ENCODE results near the gene SEL1L2.

Gene SEL1L2

DNA sequence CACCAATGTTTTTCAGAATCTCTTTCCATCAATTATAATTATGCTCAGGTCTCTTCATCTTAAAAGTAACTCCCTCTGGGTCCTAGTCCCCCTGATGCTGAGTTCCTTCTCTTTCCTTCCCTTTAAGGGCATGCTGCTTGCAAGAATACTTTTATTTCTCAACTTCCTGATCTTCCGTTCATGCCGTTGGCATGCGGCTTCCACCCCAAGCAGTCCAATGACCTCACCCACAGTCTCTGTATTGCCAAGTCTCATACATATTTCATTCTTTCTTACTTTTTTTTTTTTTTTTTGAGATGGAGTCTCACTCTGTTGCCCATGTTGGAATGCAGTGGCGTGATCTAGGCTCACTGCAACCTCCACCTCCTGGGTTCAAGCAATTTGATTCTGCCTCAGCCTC is 122.1 kb downstream of the SEL1L2 start:
- no peak overlapping the region for H3K4me3 ChIP-seq (ENCODE audit: low read depth, low read length)

DNA sequence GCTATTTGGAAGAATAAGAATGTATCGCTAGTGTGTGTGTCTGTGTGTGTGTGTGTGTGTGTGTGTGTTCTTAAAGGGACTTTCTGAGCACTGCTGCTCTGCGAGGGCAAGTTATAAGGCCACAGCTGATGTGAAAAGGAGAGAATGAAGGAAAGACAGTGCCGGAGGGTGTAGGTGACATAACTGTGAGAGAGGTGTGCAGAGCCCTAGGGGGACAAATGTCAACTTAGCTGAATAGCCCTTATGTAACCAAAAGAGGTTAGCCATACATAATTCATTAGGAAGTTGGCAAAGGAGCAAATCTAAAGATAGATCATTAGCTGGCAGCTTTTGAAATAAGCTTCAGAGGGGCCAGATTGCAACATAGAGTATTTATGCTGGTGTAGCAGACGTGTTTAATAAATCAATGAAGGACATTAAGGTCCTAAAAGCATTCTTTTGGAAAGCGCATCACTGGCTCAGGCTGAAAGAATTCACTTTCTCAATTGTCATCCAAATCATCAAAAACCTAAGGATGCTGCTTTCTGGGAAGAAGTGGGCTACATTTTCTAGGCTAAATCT is 124.5 kb downstream of the SEL1L2 start:
- no peak overlapping the region for H3K4me3 ChIP-seq (ENCODE audit: low read depth, low read length)

DNA sequence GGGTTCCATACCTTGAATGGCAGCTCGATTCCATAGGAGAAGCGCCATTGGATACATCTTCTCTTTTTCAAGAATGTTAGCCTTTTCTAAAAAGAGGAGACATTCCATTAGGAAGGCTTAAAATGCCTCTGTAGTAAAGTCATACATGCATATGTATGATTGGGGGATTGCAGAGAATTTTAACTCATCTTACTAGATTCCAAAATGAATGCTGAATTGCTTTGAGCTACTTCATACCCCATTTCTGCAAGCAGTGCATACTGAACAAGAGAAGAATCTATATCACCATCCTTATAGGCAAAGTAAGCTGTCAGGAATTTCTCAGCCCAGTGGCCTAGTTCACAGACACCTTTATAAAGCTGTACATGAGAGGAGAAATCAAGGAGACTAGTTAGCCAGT is 125.3 kb downstream of the SEL1L2 start:
- H3K4me3 ChIP-seq (ENCODE audit: low read depth, low read length), result no peak overlapping the region

DNA sequence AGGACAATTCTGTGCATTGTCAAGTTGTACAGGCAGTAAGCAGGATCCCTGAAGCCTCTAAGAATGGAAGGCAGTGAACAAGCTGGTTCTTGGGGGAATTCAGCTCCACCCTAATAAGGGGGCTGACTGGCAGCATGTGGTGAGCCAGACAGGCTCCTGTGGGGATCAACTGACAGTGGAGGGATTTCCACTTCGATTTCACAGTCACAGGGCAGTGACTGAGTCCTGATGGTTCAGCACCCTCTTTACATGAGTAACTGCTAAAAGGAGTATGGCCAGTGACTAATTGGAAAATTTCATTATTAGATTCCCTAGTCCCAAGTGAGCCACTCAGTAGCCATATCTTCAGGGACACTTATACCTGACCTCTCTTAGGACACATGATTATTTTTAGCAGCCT is 127.2 kb downstream of the SEL1L2 start:
- H3K4me3 ChIP-seq (ENCODE audit: low read depth, low read length), result no peak overlapping the region

DNA sequence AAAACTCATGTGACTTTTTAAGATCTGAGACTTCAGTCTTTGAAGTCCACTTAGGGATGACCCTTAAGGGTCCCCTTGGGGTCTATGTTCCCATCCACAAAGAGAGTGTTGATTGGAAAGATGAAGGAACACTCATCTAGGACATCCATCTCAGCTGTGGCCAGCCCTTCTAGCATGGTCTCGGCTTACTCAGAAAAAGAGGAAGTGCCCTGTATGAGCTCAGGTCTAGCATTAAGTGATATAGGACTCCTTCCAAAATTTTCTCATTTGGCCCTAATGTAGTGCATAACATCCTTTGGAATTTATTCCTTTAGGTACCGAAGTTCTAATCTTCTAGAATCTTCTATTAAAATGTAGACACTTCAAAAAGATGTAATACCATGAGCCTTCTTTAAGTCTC is 128.2 kb downstream of the SEL1L2 start:
- no peak overlapping the region for H3K4me3 ChIP-seq (ENCODE audit: low read depth, low read length)

DNA sequence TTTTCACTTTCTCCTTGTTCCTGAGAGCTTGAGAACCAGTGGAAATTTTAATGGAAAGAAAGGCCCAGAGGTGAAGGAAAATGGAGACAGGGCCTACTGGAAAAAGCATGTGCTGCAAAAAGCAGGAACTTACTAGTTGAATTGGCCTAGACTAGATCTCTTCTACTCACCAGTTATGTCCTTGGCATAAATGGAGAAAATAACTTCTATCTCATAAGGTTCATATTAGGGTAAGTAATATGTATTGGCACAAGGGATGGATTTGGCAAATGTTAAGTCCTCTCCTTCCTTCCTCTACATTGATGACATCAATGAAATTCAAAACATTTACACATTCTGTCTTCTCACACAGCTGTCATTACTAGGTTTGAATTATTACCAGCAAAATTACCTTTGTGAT is 131.5 kb downstream of the SEL1L2 start:
- no peak overlapping the region for H3K4me3 ChIP-seq (ENCODE audit: low read depth, low read length)

DNA sequence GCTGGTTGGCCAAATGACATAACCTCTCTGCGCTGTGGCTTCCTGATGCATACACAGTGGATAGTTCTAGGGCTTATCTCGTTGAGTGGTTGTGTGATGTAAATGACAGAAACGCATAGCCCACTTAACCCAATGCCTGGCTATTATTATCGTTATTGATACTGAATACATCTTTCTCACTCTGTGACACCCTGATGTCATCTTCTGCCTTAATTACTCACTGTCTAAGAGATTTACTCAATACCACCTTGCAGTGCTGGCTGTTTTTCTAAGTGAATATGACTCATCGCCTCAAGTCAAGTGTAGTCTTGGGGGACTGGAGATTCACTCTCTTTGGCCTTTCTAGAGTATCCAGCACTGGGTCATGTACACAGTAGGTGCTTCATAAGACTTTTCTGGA is 132.0 kb downstream of the SEL1L2 start:
- H3K4me3 ChIP-seq (ENCODE audit: low read depth, low read length), result no peak overlapping the region

DNA sequence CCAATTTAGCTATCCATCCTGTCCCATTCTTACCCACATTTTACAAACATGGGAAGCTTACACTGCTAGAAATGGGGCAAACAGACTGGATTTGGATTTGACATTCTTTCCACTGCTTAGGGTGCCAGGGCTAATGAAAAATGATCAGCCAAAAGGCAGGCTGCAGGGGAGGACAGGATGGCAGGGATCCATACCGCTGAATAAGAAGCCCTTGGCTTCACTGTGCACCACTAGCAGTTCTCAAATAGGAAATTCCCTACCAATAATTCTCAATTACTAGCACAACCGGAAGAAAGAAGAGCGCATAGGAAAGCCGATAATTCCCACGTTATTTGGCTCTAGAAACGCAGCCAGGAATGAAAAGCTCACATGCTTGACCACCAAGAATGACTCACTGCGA is 132.5 kb downstream of the SEL1L2 start:
- H3K4me3 ChIP-seq (ENCODE audit: low read depth, low read length), result no peak overlapping the region

DNA sequence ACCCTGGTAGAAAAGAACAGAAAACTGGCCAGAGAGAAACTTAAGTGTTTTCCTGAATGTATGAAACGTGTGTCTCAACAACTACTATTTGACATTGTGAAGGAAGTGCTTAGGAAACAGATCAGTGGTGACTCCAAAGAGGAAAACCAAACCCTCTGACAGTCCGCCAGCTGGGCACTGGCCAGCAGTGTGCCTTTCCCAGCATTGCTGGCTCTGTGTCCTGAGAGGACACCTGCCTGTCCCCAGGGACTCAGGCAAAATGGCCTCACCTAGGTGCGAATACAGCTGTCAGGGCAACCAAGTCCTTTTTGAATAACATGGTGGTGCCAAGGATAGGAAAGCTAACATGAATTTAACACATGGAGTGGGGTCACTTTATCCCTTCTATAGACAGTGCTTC is 133.1 kb downstream of the SEL1L2 start:
- H3K4me3 ChIP-seq (ENCODE audit: low read depth, low read length), result no peak overlapping the region

DNA sequence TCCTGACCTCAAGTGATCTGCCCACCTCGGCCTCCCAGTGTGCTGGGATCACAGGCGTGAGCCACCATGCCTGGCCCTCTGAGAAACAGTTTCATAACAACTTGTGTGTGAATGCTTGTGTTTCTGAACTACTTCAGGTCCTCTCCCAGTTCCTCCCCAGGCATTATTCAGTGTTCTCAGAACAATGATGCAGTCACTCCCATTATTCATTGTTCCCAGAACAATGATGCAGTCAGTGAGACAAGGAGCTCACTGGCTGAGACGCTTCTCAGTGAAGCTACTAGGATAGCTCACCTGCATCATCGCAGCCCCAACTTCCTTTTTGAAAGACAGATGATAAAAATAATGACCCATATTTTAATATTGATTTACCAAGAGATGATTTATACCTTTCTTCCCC is 134.1 kb downstream of the SEL1L2 start:
- H3K4me3 ChIP-seq (ENCODE audit: low read depth, low read length), result no peak overlapping the region

DNA sequence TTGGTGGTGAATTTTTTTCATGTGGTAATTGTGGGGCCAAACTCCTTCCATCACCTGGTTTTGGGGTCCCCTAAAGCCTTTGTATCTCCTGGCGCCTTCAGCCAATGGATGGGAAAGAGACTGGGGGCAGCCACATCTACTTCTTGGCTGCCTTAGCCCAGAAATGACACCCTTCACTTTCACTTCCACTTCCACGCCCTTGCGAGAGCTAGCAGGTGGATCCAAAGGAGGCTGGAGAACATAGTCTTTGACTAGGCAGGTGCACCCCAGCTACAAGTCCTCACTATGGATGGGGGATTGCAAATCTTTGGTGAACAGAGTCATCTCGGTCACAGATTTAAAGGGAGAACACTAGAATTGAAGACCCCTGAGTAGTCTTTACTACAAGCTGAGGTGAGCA is 134.8 kb downstream of the SEL1L2 start:
- no peak overlapping the region for H3K4me3 ChIP-seq (ENCODE audit: low read depth, low read length)

DNA sequence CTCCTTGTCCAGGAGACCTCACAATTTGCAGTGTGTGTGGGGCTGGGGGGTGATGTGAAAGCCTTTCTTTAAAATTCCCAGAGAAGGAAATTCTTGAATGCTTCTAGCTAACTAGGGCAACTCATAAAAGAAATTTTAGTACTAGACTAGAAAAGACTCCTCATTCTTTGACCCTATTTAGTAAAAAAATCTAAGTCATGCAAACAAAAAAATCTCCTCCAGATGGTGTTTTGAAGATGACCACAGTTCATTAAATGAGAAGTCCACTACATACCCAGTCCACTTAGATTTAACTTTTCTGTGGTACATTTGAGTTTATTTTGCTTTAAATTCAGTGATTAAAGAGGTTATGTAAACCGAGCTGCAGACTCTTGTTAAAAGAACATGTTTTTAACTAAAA is 138.1 kb downstream of the SEL1L2 start:
- H3K4me3 ChIP-seq (ENCODE audit: low read depth, low read length), result no peak overlapping the region

DNA sequence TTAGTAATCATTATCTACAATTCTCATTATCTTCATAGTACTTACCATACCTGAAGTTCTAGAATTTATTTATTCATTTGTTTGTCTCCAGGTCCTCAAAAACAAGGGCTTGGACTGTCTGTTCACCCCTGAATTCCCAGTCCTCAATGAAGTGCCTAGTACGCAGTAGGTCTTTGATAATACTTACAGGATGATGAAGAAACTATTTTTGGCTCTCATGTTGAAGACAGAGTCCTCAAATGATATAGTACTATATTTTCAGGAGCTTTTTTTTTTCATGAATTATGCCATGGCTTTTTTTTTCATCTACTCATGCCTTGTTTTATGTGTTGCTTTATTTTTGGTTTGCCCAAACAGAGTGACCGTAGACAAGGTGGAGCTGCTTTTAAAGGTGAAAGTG is 139.1 kb downstream of the SEL1L2 start:
- H3K4me3 ChIP-seq (ENCODE audit: low read depth, low read length), result no peak overlapping the region

DNA sequence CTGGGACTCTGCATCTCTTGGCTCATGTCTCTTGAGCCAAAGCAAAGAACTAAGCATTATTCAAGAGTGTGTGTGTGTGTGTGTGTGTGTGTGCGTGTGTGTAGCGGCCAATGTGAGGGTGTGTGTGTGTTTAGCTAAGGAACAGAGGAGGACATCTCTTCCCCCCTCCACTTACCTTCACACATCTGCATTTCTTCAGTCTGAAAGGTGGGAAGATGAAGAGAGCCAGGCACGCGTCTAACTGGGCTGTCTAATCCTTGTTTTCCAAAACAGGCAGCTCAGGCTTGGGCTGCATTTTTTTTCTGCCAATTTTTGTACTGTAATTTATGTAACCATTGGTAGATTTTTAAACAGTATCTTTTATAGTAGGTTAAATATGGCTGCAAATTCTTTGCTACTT is 146.1 kb downstream of the SEL1L2 start:
- no peak overlapping the region for H3K4me3 ChIP-seq (ENCODE audit: low read depth, low read length)

DNA sequence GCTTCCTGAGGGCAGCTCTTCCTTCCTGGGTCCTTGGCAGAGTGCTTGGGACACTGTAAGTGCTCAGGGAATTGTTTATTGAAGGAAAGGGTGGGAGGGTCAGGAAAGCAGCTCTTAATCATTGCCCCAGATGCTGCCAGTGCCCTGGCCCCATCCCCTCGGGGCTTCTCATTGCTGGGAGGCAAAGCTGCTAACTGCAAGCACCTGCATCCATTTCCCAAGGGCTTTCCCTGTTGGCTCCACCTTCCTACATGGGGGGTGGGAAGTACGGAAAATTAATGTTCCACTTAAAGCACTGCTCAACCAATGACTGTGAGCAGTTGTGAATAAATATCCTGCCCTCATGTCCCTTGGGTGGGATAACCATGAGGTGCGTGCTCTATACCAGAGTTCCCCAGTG is 149.2 kb downstream of the SEL1L2 start:
- H3K4me3 ChIP-seq (ENCODE audit: low read depth, low read length), result no peak overlapping the region

DNA sequence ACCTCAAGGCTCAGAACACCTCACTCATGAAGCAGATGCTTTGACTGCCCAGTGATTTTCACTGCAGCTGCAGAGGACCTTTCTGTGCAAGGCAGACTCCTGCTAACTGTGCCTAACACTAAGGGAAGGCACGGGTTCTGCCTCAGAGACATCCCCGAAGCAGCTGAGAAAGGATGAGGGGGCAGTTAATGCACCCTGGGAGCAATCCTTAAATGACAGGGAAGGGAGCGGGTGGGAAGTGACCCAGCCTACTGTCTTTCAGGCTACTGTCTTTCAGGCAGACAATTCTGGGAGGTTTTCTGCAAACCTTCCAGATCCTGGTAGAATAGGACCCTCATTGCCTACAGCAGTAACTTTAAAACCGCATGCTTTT is 150.3 kb downstream of the SEL1L2 start:
- no peak overlapping the region for H3K4me3 ChIP-seq (ENCODE audit: low read depth, low read length)

DNA sequence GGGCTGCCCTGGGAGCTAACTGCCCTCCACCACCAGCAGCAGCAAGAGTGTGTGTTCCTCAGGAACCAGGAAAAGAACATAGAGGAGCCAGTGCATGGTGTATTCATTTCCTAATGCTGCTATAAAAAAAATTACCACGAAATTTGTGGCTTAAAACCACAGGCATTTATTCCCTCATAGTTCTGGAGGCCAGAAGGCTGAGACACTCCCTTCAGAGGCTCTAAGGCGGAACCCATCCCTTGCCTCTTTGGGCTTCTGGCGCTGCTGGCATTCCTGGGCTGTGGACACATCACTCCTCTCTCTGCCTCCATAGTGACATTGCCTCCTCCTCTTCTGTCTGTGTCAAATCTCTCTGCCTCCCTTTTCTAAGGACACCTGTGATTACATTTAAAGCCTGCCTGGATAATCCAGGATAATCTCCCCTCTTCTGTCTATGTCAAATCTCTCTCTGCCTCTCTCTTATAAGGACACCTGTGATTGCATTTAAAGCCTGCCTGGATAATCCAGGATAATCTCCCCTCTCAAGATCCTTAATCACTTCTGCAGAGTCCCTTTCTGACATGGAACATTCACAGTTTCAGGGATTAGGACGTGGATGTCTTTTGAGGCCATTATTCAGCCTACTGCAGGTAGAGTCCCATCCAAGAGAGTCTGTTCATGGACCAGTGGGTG is 150.9 kb downstream of the SEL1L2 start:
- H3K4me3 ChIP-seq (ENCODE audit: low read depth, low read length), result no peak overlapping the region

DNA sequence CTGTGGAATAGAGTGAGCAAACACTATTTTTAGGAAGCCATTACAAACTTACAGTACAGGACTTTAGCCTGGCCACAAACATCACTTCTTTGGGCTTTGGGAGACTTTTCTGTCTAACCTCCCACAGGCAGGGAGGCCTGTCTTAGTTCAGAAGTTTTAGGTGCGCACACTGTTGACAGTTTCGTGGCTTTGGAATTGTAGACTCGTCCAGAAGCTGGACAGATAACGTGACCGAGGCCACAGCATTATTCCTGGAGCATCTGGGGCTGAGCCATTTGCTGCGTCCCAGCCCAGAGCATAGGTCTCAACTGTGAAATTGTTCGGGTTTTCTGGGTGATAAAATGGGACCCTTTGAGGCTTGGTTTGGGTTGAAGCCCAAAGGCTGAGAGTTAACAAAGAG is 151.8 kb downstream of the SEL1L2 start:
- no peak overlapping the region for H3K4me3 ChIP-seq (ENCODE audit: low read depth, low read length)

DNA sequence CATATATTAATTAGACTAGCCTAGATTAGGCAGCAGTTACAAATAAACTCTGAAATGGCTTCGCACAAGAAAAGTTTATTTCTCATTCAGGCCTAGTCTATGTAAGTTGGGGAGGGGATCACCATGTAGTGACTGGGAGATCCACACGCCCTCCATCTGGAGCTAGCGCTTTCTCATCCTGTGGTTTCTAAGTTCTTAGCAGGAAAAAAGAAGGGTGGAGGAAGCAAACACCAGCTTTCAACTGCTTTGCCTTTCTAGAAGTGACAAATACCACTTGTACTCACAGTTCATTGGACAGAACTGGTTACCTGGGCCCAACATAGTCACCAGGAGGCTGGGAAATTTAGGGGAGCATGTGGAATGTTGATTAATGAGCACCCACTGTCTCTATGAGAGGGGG is 158.9 kb downstream of the SEL1L2 start:
- no peak overlapping the region for H3K4me3 ChIP-seq (ENCODE audit: low read depth, low read length)

DNA sequence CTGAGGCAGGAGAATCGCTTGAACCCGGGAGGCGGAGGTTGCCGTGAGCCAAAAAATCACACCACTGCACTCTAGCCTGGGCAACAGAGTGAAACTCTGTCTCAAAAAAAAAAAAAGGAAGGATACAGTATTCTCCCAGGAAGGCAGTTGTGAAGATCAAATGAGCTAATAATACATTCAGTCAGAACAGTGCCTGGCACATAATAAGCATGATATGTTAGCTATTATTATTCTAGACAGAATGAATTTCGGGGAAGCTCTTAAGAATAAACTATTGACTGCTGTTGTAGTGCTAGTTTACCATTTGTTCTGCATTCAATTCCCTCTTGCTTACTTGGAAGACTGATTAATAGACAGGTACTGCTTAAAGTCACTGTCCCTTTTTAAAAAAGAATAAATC is 164.9 kb downstream of the SEL1L2 start:
- no peak overlapping the region for H3K4me3 ChIP-seq (ENCODE audit: low read depth, low read length)

DNA sequence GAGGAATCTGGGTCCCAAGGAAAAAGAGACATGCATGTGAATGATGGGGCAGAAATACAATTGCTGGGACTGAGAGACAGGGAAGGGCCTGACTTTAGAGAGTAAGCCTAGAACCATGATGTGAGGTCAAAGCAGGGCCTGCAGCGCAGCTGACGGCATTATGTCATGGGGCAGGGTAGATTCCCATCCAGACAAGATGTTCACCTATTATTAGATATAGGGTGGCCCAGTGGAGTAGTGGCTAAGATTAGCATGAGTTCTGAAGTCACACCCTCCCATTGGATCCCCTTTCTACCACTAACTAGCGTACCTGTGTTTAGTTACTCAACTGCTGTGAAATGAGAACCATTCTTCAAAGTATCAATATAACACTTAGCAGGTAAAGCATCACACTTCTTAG is 166.0 kb downstream of the SEL1L2 start:
- H3K4me3 ChIP-seq (ENCODE audit: low read depth, low read length), result no peak overlapping the region

DNA sequence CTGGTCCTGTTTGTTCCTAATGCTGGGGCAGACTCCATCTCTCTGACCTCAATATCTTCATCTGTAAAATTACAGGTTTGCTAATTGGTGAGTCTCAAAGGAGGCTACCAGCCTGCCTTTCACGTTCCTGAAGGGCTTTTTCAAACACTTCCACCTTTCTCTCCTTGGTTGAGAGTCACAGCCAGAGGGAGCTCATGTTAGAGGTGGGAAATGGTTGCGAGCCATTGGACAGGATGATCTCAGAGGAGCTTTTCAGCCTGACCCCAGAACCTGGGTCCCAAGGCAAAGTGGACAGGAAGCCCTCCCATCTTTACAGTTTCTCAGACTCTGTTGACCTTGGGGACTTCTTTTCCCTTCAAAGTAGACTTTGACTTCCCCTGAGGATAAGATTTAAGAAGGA is 168.0 kb downstream of the SEL1L2 start:
- no peak overlapping the region for H3K4me3 ChIP-seq (ENCODE audit: low read depth, low read length)

DNA sequence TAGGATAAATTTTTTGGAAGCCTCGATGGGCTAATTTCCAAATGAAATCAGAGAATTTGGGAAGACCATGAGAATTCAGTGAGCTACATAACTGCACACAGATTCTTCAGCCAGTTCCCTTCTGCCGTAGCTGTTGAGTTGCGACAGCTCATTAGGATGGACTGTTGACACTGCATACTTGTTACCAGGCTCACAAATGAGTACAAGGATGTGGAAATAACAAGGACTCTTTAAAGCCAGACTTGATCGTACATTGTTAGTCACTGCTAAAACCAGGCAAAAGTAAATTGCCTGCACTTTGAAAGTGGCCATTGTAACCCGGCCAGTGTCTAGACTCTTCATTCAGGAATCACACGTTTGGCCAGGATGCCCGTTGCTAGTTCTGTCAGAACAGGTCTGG is 168.5 kb downstream of the SEL1L2 start:
- no peak overlapping the region for H3K4me3 ChIP-seq (ENCODE audit: low read depth, low read length)

All from iPS-11a (cell line).